ENCODE results near the gene TTYH3. TPM values are rescaled to one million over a fixed set of nuclear protein-coding genes. Genes with fewer than 3 reads are reported as not detected.

The TTYH3 gene
- total and polyA plus RNA-seq, 2 of the 8 experiments (the other 6 are each of a cell fraction or from before 2014, with no cell fraction given) = 66.2 to 169 TPM

DNA sequence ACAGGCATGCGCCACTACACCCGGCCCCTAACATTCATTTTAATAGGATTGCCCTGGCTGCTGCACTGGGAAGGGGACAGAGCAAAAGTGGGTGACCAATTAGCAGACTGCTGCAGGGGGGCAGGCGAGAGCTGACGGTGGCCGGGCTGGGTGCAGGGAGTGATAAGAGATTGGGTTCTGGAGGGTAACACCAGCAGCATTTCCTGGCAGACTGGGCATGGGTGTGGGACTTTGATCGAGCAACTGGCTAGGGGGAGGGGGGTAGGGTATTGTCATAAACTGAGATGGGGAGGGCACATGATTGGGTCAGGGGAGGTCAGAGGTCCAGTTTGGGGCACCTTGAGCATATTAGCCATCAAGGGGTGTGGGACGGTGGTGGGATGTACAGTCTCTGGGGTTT, 36.1 kb downstream of the TTYH3 start:
- no peak overlapping the region for H3K14ac ChIP-seq (ENCODE audit: insufficient read length)
- no peak overlapping the region for H2BK15ac ChIP-seq (ENCODE audit: low read length)
- H3K4me3 ChIP-seq (ENCODE audit: extremely low read depth in 1 of 4, insufficient read depth in 2 of 4, low read depth in 3 of 4, low read length in 4 of 4) = no peak overlapping the region
- no peak overlapping the region for H3K27ac ChIP-seq (ENCODE audit: low read depth, low read length)
- no peak overlapping the region for H2AFZ ChIP-seq (ENCODE audit: low read length)
- no peak overlapping the region for H4K91ac ChIP-seq (replicated peaks; ENCODE audit: insufficient read length, low read length)
- no peak overlapping the region for H3K4me2 ChIP-seq (ENCODE audit: insufficient read depth in 1 of 2, low read depth in 2 of 2, low read length in 2 of 2)
- H4K20me1 ChIP-seq (replicated peaks in 1 of 2; ENCODE audit: control insufficient read depth in 1 of 2, insufficient read depth in 2 of 2, low read length in 2 of 2) = no peaks in the 10 kb centered on the region
- H2BK12ac ChIP-seq (ENCODE audit: low read depth, low read length) = no peak overlapping the region
- peaks cover 0 to 7% (median 0%) of the 10 kb centered on the region in 4 experiments; a peak in 2 of 7 replicates for H3K27me3 ChIP-seq (replicated peaks in 1 of 4; ENCODE audit: control insufficient read depth in 3 of 4, extremely low read depth in 1 of 4, insufficient read depth in 3 of 4, low read length in 3 of 4)
- DNase-seq (ENCODE audit: low read depth in 1 of 2, low spot score in 2 of 2) (no peak), FAIRE-seq (no peak)
- no peak overlapping the region for H2BK120ac ChIP-seq (replicated peaks; ENCODE audit: low read depth, low read length)
- CTCF ChIA-PET (ENCODE audit: partially characterized antibody) = interaction anchor here (0.6 to 8.1 kb wide), 7 partner anchors 13 to 199 kb away, joined by 3 to 83 read pairs (median 4); no protein-coding TSS in a partner anchor
- H3K36me3 ChIP-seq (ENCODE audit: control insufficient read depth in 2 of 4, insufficient read depth in 4 of 4, low read length in 3 of 4) = no peaks in the 10 kb centered on the region
- H3K18ac ChIP-seq (ENCODE audit: extremely low read depth, low read length) = no peak overlapping the region
- H3K23ac ChIP-seq (ENCODE audit: insufficient read length) = no peak overlapping the region
- H2BK20ac ChIP-seq (ENCODE audit: low read length) = no peak overlapping the region
- 92% methylated on average over 7 of the region's 7 CpGs; no CpG with 5 or more reads in 1 of the 2 experiments for WGBS, 2 experiments (ENCODE audit: extremely low coverage in 1 of 2, insufficient coverage in 1 of 2, insufficient read length in 1 of 2, insufficient replicate concordance in 2 of 2, low coverage in 1 of 2, low lambda C conversion rate in 2 of 2, missing lambda C conversion rate in 1 of 2)
- H3K4ac ChIP-seq (replicated peaks; ENCODE audit: insufficient read length, low read depth, low read length) = no peak overlapping the region
- no peak overlapping the region for H4K5ac ChIP-seq (ENCODE audit: insufficient read length, low read depth, low read length)
- H3K4me1 ChIP-seq (replicated peaks in 1 of 4; ENCODE audit: control insufficient read depth in 3 of 4, insufficient read depth in 4 of 4, low read length in 3 of 4) = peaks cover 0 to 4% (median under 1%) of the 10 kb centered on the region in 4 experiments; a peak in 2 of 7 replicates
- H3K9me3 ChIP-seq (ENCODE audit: insufficient read depth in 2 of 2, low read depth in 1 of 2, low read length in 1 of 2) = peaks cover 0 to 4% of the 10 kb centered on the region in 2 experiments; a peak in 2 of 4 replicates
- peak overlapping the region; percentile 79 for H4K8ac ChIP-seq (ENCODE audit: extremely low read depth, insufficient read depth, low read length)
- H2AK5ac ChIP-seq (ENCODE audit: low read depth, low read length) = no peak overlapping the region
- H3K9ac ChIP-seq (replicated peaks in 1 of 4; ENCODE audit: extremely low read depth in 1 of 4, low read depth in 3 of 4, low read length in 3 of 4) = no peak overlapping the region
- H3K23me2 ChIP-seq (ENCODE audit: low read depth, low read length) = no peaks in the 10 kb centered on the region
- H3K79me1 ChIP-seq (ENCODE audit: low read depth, low read length) = no peaks in the 10 kb centered on the region
- POLR2A ChIA-PET (ENCODE audit: partially characterized antibody) = interaction anchor here (1.4 kb wide), 1 partner anchor 63 kb away, joined by 3 read pairs; no protein-coding TSS in a partner anchor
- H3K56ac ChIP-seq (replicated peaks; ENCODE audit: insufficient read length, low read depth, low read length) = no peak overlapping the region
- no peaks in the 10 kb centered on the region for H3K79me2 ChIP-seq (ENCODE audit: control insufficient read depth in 1 of 2, insufficient read depth in 2 of 2, low read length in 2 of 2)
- H2BK5ac ChIP-seq (ENCODE audit: low read depth, low read length) = no peak overlapping the region
- TF ChIP-seq CBX8 (IDR thresholded peaks at IDR 0.05; ENCODE audit: borderline replicate concordance, low read depth, low read length) (no peak), RFX5 (IDR thresholded peaks at IDR 0.05; ENCODE audit: borderline replicate concordance, low read depth, low read length) (no peak), SUZ12 (IDR thresholded peaks at IDR 0.05; ENCODE audit: low read length) (no peak), SP1 (IDR thresholded peaks at IDR 0.05; ENCODE audit: low read depth, low read length) (no peak), TCF12 (IDR thresholded peaks at IDR 0.05; ENCODE audit: low read depth, low read length) (no peak), RXRA (IDR thresholded peaks at IDR 0.05; ENCODE audit: insufficient read depth, low read depth, low read length) (no peak), NANOG (IDR thresholded peaks at IDR 0.05; ENCODE audit: insufficient read depth, low read depth, low read length, poor library complexity, severe bottlenecking) (no peak), POLR2A (IDR thresholded peaks at IDR 0.05; ENCODE audit: control extremely low read depth in 1 of 2, low read depth in 2 of 2, low read length in 2 of 2) (no peak), ZNF274 (IDR thresholded peaks at IDR 0.05; ENCODE audit: borderline replicate concordance, extremely low read depth, low read length) (no peak), HDAC2 (IDR thresholded peaks at IDR 0.05; ENCODE audit: borderline replicate concordance in 1 of 2, low read depth in 2 of 2, low read length in 2 of 2) (no peak)
- TF ChIP-seq, protein P1, sequence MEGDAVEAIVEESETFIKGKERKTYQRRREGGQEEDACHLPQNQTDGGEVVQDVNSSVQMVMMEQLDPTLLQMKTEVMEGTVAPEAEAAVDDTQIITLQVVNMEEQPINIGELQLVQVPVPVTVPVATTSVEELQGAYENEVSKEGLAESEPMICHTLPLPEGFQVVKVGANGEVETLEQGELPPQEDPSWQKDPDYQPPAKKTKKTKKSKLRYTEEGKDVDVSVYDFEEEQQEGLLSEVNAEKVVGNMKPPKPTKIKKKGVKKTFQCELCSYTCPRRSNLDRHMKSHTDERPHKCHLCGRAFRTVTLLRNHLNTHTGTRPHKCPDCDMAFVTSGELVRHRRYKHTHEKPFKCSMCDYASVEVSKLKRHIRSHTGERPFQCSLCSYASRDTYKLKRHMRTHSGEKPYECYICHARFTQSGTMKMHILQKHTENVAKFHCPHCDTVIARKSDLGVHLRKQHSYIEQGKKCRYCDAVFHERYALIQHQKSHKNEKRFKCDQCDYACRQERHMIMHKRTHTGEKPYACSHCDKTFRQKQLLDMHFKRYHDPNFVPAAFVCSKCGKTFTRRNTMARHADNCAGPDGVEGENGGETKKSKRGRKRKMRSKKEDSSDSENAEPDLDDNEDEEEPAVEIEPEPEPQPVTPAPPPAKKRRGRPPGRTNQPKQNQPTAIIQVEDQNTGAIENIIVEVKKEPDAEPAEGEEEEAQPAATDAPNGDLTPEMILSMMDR (IDR thresholded peaks at IDR 0.05; ENCODE audit: control extremely low read depth in 1 of 3, insufficient read depth in 1 of 3, low read depth in 1 of 3, low read length in 3 of 3) = no peak

All from H1 (cell line).